A673 (cell line): ENCODE data around the gene GPC6.

Experiments used
- CTCF ChIP-seq: fragments of 300-800, 200-600 bp; sonication (generic); conservative IDR thresholded peaks from 2 replicates; pipeline ENCODE4 v1.5.1; 2017; ENCODE audit warnings: low read depth, mild to moderate bottlenecking, antibody characterized with exemption, low read length, moderate library complexity, mixed read lengths
- EZH2 ChIP-seq: fragments of 200-600 bp; sonication (generic); IDR thresholded peaks from 2 replicates; pipeline ENCODE4 v1.6.1; 2017; ENCODE audit warnings: borderline replicate concordance, low read depth, mild to moderate bottlenecking, mixed read lengths, antibody characterized with exemption, low read length; ENCODE audit not compliant: poor library complexity, severe bottlenecking

DNA sequence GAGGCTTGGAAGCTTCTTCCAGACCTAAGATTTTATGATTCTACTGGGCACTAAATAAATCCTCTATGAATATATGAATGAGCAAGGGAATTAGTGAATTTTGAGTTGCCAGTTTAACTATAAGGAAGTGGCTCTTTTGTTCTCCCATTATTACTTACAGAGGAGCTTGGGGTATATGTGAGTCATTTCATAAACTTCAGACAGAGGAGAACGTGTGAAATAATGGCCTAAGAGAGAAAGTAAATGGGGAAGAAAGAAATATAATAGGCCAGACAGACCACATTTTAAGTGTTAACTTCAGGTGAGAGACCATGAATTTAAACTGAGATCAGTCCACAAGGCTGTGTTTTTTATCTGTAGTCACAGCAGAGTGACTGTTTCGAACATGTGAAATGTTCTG is 570.9 kb downstream of the GPC6 start:
- TF ChIP-seq CTCF: no peak
- TF ChIP-seq EZH2: no peak
